Measurements from ENCODE around the gene PLCB1.

- TF ChIP-seq, protein P1, sequence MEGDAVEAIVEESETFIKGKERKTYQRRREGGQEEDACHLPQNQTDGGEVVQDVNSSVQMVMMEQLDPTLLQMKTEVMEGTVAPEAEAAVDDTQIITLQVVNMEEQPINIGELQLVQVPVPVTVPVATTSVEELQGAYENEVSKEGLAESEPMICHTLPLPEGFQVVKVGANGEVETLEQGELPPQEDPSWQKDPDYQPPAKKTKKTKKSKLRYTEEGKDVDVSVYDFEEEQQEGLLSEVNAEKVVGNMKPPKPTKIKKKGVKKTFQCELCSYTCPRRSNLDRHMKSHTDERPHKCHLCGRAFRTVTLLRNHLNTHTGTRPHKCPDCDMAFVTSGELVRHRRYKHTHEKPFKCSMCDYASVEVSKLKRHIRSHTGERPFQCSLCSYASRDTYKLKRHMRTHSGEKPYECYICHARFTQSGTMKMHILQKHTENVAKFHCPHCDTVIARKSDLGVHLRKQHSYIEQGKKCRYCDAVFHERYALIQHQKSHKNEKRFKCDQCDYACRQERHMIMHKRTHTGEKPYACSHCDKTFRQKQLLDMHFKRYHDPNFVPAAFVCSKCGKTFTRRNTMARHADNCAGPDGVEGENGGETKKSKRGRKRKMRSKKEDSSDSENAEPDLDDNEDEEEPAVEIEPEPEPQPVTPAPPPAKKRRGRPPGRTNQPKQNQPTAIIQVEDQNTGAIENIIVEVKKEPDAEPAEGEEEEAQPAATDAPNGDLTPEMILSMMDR (IDR thresholded peaks at IDR 0.05): no peak
- TF ChIP-seq POLR2A (IDR thresholded peaks at IDR 0.05): no peak
Observed at GRCh38 chr20:8545212-8545611, 413.1 kb downstream of the PLCB1 start.

All from Peyer's patch (tissue), 4 donors.